Measurements from ENCODE around the gene ZNF609.

The ZNF609 gene

GRCh38 chr15:64460206-64460723 lies at the start of gene ZNF609:
Gene ZNF609 (plus strand): TSS chr15:64460578. CDS start chr15:64499420, 38,842 bp downstream.
- peak; percentile 87 to 93 for DNase-seq

GRCh38 chr15:64412216-64412615 lies 48.2 kb upstream of the ZNF609 start:
- no peak for DNase-seq

GRCh38 chr15:64422697-64423096 lies 37.7 kb upstream of the ZNF609 start:
- DNase-seq, result no peak

GRCh38 chr15:64423970-64424369 lies 36.4 kb upstream of the ZNF609 start:
- DNase-seq, result no peak

GRCh38 chr15:64425221-64425620 lies 35.2 kb upstream of the ZNF609 start:
- no peak for DNase-seq

- DNase-seq, result peak in 1 of 2 donors; percentile 21
These were observed 33.4 kb upstream of the ZNF609 start for GRCh38 chr15:64426845-64427465.

- no peak for DNase-seq
These were observed 30.9 kb upstream of the ZNF609 start for GRCh38 chr15:64429448-64429847.

- DNase-seq, result peak; percentile 38 to 62
These were observed 30.2 kb upstream of the ZNF609 start for GRCh38 chr15:64430000-64430735.

GRCh38 chr15:64437982-64438381 lies 22.4 kb upstream of the ZNF609 start:
- DNase-seq, result no peak

GRCh38 chr15:64438653-64439447 lies 21.5 kb upstream of the ZNF609 start:
- no peak for DNase-seq

GRCh38 chr15:64441852-64442251 lies 18.5 kb upstream of the ZNF609 start:
- DNase-seq, result no peak

- DNase-seq, result no peak
These were observed 17.4 kb upstream of the ZNF609 start for GRCh38 chr15:64443016-64443415.

GRCh38 chr15:64443747-64444621 lies 16.4 kb upstream of the ZNF609 start:
- no peak for DNase-seq

GRCh38 chr15:64444836-64445235 lies 15.5 kb upstream of the ZNF609 start:
- no peak for DNase-seq

GRCh38 chr15:64447536-64448315 lies 12.7 kb upstream of the ZNF609 start:
- DNase-seq, result no peak

- DNase-seq, result no peak
These were observed 7.2 kb upstream of the ZNF609 start for GRCh38 chr15:64452988-64453688.

GRCh38 chr15:64453689-64454037 lies 6.7 kb upstream of the ZNF609 start:
- DNase-seq, result no peak

GRCh38 chr15:64454282-64454681 lies 6.1 kb upstream of the ZNF609 start:
- DNase-seq, result no peak

- no peak for DNase-seq
These were observed 4.4 kb upstream of the ZNF609 start for GRCh38 chr15:64455961-64456371.

- no peak for DNase-seq
These were observed 3.7 kb upstream of the ZNF609 start for GRCh38 chr15:64456634-64457108.
